HCT116 (cell line): Measurements from ENCODE around the gene SLC6A19. TPM values are rescaled to one million over a fixed set of nuclear protein-coding genes. Genes with fewer than 3 reads are reported as not detected.

Experiments
- ATAC-seq: fragments of 200-7000 bp; cut with Tn5 transposase; 2 replicates; pipeline ENCODE4 v1.9.1; 2020; ENCODE audit warnings: mild to moderate bottlenecking, moderate library complexity
- BruUV-seq: library from RNA; stranded (reverse); fragments of 400-500 nt; replicated peaks from 2 replicates; lab custom pipeline; 2021; lab: Mats Ljungman, UMichigan
- CTCF ChIA-PET: fragments of 300-600 bp; sonication (Branson Sonifier 250); formaldehyde crosslinking; loops from one replicate; lab custom pipeline; 2021; ENCODE audit warnings: antibody characterized with exemption; lab: Charles Lee
- POLR2A ChIA-PET: fragments of 300-600, 350-600 bp; sonication (Branson Sonifier 250); formaldehyde crosslinking; loops from one replicate; lab custom pipeline; 2021; ENCODE audit warnings: antibody characterized with exemption; lab: Charles Lee
- RAD21 ChIA-PET, 2 experiments: fragments of 300-600 bp; sonication (Branson Sonifier 250); formaldehyde crosslinking; loops; one replicate each; lab custom pipeline; 2023; ENCODE audit warnings: low total read pairs in 2 of 2; ENCODE audit not compliant: uncharacterized antibody in 2 of 2, unreplicated experiment in 2 of 2, low non-redundant PET in 1 of 2; lab: Charles Lee
- DNase-seq: peaks from one replicate; pipeline ENCODE4 v3.0.0-alpha.2; 2010; ENCODE audit warnings: low read depth, low spot score
- H2AFZ ChIP-seq: fragments of 200-600 bp; shearing (Covaris generic), sonication (generic); 2 replicates; pipeline ENCODE4 v1.6.1; 2017; ENCODE audit warnings: low read depth, mixed run types, mixed read lengths, antibody characterized with exemption, low read length; ENCODE audit not compliant: poor library complexity, severe bottlenecking
- H3K27ac ChIP-seq: 2 replicates; pipeline ENCODE4 v1.5.1; 2012; ENCODE audit warnings: low read depth, low read length
- H3K27me3 ChIP-seq: fragments of 200-600 bp; sonication (generic); 2 replicates; pipeline ENCODE4 v1.6.1; 2016; ENCODE audit warnings: mixed run types, low read length, mixed read lengths; ENCODE audit not compliant: insufficient read depth
- H3K36me3 ChIP-seq, 2 experiments: fragments of 200-500 bp in 1 of 2; fragments of 200-600 bp in 1 of 2; sonication (Bioruptor generic) in 1 of 2; sonication (generic) in 1 of 2; 2 replicates each; pipeline versions ENCODE4 v1.5.1 to v1.6.1; 2014 to 2016; ENCODE audit warnings: low read length in 2 of 2, inconsistent platforms in 1 of 2, mixed read lengths in 1 of 2, mixed run types in 1 of 2; ENCODE audit not compliant: insufficient read depth in 2 of 2, control insufficient read depth in 1 of 2
- H3K4me1 ChIP-seq, 2 experiments: fragments of 200-600 bp in 1 of 2; sonication (generic) in 1 of 2; 2 replicates each; pipeline versions ENCODE4 v1.5.1 to v1.6.1; 2012 to 2017; ENCODE audit warnings: low read length in 2 of 2, inconsistent platforms in 1 of 2, mild to moderate bottlenecking in 1 of 2, mixed read lengths in 1 of 2, mixed run types in 1 of 2, moderate library complexity in 1 of 2; ENCODE audit not compliant: insufficient read depth in 2 of 2, control insufficient read depth in 1 of 2
- H3K4me2 ChIP-seq: fragments of 200-600 bp; sonication (generic); 2 replicates; pipeline ENCODE4 v1.6.1; 2017; ENCODE audit warnings: mixed run types, low read length, mixed read lengths
- H3K4me3 ChIP-seq, 2 experiments: fragments of 200-600 bp in 1 of 2; sonication (generic) in 1 of 2; replicated peaks in 1 of 2; 2 replicates each; pipeline ENCODE4 v1.5.1; 2011 to 2016; ENCODE audit warnings: low read length in 2 of 2, control low read depth in 1 of 2, low read depth in 1 of 2, mild to moderate bottlenecking in 1 of 2, mixed read lengths in 1 of 2, mixed run types in 1 of 2
- H3K79me2 ChIP-seq: fragments of 200-600 bp; sonication (generic); 2 replicates; pipeline ENCODE4 v1.6.1; 2017; ENCODE audit warnings: mild to moderate bottlenecking, mixed run types, low read length, moderate library complexity, mixed read lengths; ENCODE audit not compliant: insufficient read depth
- H3K9ac ChIP-seq: fragments of 200-600 bp; sonication (generic); 2 replicates; pipeline ENCODE4 v1.6.1; 2016; ENCODE audit warnings: low read length, mixed read lengths
- H3K9me2 ChIP-seq: fragments of 200-600 bp; sonication (generic), shearing (Covaris generic); 2 replicates; pipeline ENCODE4 v1.6.1; 2017; ENCODE audit warnings: mixed run types, mild to moderate bottlenecking, moderate library complexity; ENCODE audit not compliant: insufficient read depth
- H3K9me3 ChIP-seq, 2 experiments: fragments of 200-500 bp in 1 of 2; fragments of 200-600 bp in 1 of 2; sonication (Bioruptor generic) in 1 of 2; sonication (generic) in 1 of 2; 2 replicates each; pipeline ENCODE4 v1.6.1; 2014 to 2017; ENCODE audit warnings: low read length in 2 of 2, mixed read lengths in 2 of 2, inconsistent platforms in 1 of 2, low read depth in 1 of 2, mild to moderate bottlenecking in 1 of 2, mixed run types in 1 of 2, moderate library complexity in 1 of 2; ENCODE audit not compliant: control insufficient read depth in 1 of 2, insufficient read depth in 1 of 2
- H4K20me1 ChIP-seq: fragments of 200-600 bp; sonication (generic), shearing (Covaris generic); 2 replicates; pipeline ENCODE4 v1.6.1; 2017; ENCODE audit warnings: mixed run types, mild to moderate bottlenecking, moderate library complexity; ENCODE audit not compliant: insufficient read depth
- ATF3 ChIP-seq: IDR thresholded peaks from 2 replicates; pipeline ENCODE4 v1.6.1; 2012
- CBX3 ChIP-seq: IDR thresholded peaks from 2 replicates; pipeline ENCODE4 v1.6.1; 2012; ENCODE audit warnings: low read depth
- CEBPB ChIP-seq: IDR thresholded peaks from 2 replicates; pipeline ENCODE4 v1.6.1; 2012; ENCODE audit warnings: low read depth
- CTCF ChIP-seq, 3 experiments: fragments of 200-600 bp in 1 of 3; sonication (generic) in 1 of 3; IDR thresholded peaks in 2 of 3; conservative IDR thresholded peaks in 1 of 3; 2 replicates each; pipeline ENCODE4 v1.5.1; 2012 to 2017; ENCODE audit warnings: low read depth in 2 of 3, low read length in 2 of 3, antibody characterized with exemption in 1 of 3, borderline replicate concordance in 1 of 3, control low read depth in 1 of 3, mild to moderate bottlenecking in 1 of 3, mixed read lengths in 1 of 3, mixed run types in 1 of 3, moderate library complexity in 1 of 3; ENCODE audit not compliant: insufficient read depth in 1 of 3
- EGR1 ChIP-seq: IDR thresholded peaks from 2 replicates; pipeline ENCODE4 v1.6.1; 2012; ENCODE audit warnings: low read depth
- ELF1 ChIP-seq: IDR thresholded peaks from 2 replicates; pipeline ENCODE4 v1.6.1; 2012; ENCODE audit warnings: low read depth, borderline replicate concordance
- EZH2phosphoT487 ChIP-seq: fragments of 200-600 bp; IDR thresholded peaks from 2 replicates; pipeline ENCODE4 v1.6.1; 2018; ENCODE audit warnings: antibody characterized with exemption, borderline replicate concordance
- JUND ChIP-seq: IDR thresholded peaks from 2 replicates; pipeline ENCODE4 v1.6.1; 2012
- MAX ChIP-seq: IDR thresholded peaks from 2 replicates; pipeline ENCODE4 v1.6.1; 2012
- POLR2A ChIP-seq: IDR thresholded peaks from 2 replicates; pipeline ENCODE4 v1.7.0; 2011; ENCODE audit warnings: borderline replicate concordance; ENCODE audit not compliant: insufficient read depth, insufficient read length; ENCODE audit errors: extremely low read depth
- POLR2AphosphoS5 ChIP-seq: IDR thresholded peaks from 2 replicates; pipeline ENCODE4 v1.6.1; 2011; ENCODE audit warnings: mild to moderate bottlenecking, low read depth, low read length, moderate library complexity
- RAD21 ChIP-seq: IDR thresholded peaks from 2 replicates; pipeline ENCODE4 v1.6.1; 2012; ENCODE audit warnings: low read depth, mild to moderate bottlenecking
- REST ChIP-seq: IDR thresholded peaks from 2 replicates; pipeline ENCODE4 v1.6.1; 2012; ENCODE audit warnings: low read depth
- SIN3A ChIP-seq: IDR thresholded peaks from 2 replicates; pipeline ENCODE4 v1.6.1; 2012; ENCODE audit warnings: low read depth
- SP1 ChIP-seq: IDR thresholded peaks from 2 replicates; pipeline ENCODE4 v1.6.1; 2012; ENCODE audit warnings: low read depth
- SRF ChIP-seq: IDR thresholded peaks from 2 replicates; pipeline ENCODE4 v1.6.1; 2012; ENCODE audit warnings: low read depth
- TCF7L2 ChIP-seq: IDR thresholded peaks from 2 replicates; pipeline ENCODE4 v1.7.0; 2011; ENCODE audit warnings: borderline replicate concordance, inconsistent platforms; ENCODE audit not compliant: insufficient read depth, insufficient read length; ENCODE audit errors: extremely low read depth
- YY1 ChIP-seq: IDR thresholded peaks from 2 replicates; pipeline ENCODE4 v1.6.1; 2011; ENCODE audit warnings: low read length, low read depth, moderate library complexity, mild to moderate bottlenecking; ENCODE audit not compliant: insufficient replicate concordance; ENCODE audit errors: extremely low read depth
- ZBTB33 ChIP-seq: IDR thresholded peaks from 2 replicates; pipeline ENCODE4 v1.6.1; 2011; ENCODE audit warnings: mild to moderate bottlenecking, low read length, moderate library complexity; ENCODE audit not compliant: insufficient replicate concordance; ENCODE audit errors: extremely low read depth
- ZNF274 ChIP-seq: fragments of 200-500 bp; sonication (Bioruptor generic); IDR thresholded peaks from 2 replicates; pipeline ENCODE4 v1.6.1; 2014; ENCODE audit warnings: mild to moderate bottlenecking, low read depth, low read length, inconsistent platforms
- intact Hi-C: fragments of 100-400 bp; cut with micrococcal nuclease; formaldehyde crosslinking; loops from 2 replicates; pipeline ENCODE4 v1.10.0; 2022
- total RNA-seq: library from RNA; stranded (reverse); gene quantifications from one replicate; pipeline ENCODE4 v1.2.1, GENCODE V29; 2021; ENCODE audit not compliant: unreplicated experiment

Gene SLC6A19
- total RNA-seq, 1 experiment from 2014 or later, result not detected

- ChIA-PET RAD21 (no interaction called here), CTCF (interaction anchor here (1.9 kb wide), 1 partner anchor 149 kb away, joined by 6 read pairs; no protein-coding TSS in a partner anchor), POLR2A (no interaction called here)
- no peaks in the 10 kb centered on the region for H3K79me2 ChIP-seq
- H3K27me3 ChIP-seq, result no peaks in the 10 kb centered on the region
- no peaks in the 10 kb centered on the region for H3K9me2 ChIP-seq
- peaks cover 14 to 22% of the 10 kb centered on the region in 2 experiments for H3K4me1 ChIP-seq
- ATAC-seq (no peak), DNase-seq (no peak)
- no TSS peak for BruUV-seq
- no peak for TF ChIP-seq JUND
- no peak for TF ChIP-seq POLR2AphosphoS5
- no peak for TF ChIP-seq ELF1
- no peak for TF ChIP-seq SIN3A
- no peak for TF ChIP-seq EZH2phosphoT487
- TF ChIP-seq POLR2A, result no peak
- no peak for TF ChIP-seq ZNF274
- TF ChIP-seq CEBPB, result no peak
- TF ChIP-seq REST, result no peak
- TF ChIP-seq RAD21, result no peak
- TF ChIP-seq ATF3, result no peak
- TF ChIP-seq CBX3, result no peak
- no peak for TF ChIP-seq MAX
- TF ChIP-seq SP1, result no peak
- TF ChIP-seq SRF, result no peak
- no peak for TF ChIP-seq YY1
- TF ChIP-seq ZBTB33, result no peak
- TF ChIP-seq TCF7L2, result no peak
- TF ChIP-seq CTCF (IDR thresholded peaks at IDR 0.05 in 2 of 3, conservative IDR thresholded peaks at IDR 0.05 in 1 of 3; ENCODE audit: borderline replicate concordance in 1 of 3, insufficient read depth in 1 of 3, low read depth in 2 of 3, low read length in 2 of 3), result no peak
- no peak for TF ChIP-seq EGR1
- H3K4me2 ChIP-seq, result no peak overlapping the region
- no peaks in the 10 kb centered on the region for H4K20me1 ChIP-seq
- H3K4me3 ChIP-seq, result no peak overlapping the region
- intact Hi-C loops, result loop anchor here (10.0 kb wide), 3 partner anchors 155 to 715 kb away; partner anchors contain the start of genes EXOC3 and NKD2
- H3K9me3 ChIP-seq, result no peaks in the 10 kb centered on the region
- H3K9ac ChIP-seq, result no peak overlapping the region
- H3K27ac ChIP-seq, result no peak overlapping the region
- no peak overlapping the region for H2AFZ ChIP-seq
- no peaks in the 10 kb centered on the region for H3K36me3 ChIP-seq
These were observed 41.5 kb upstream of the SLC6A19 start for GRCh38 chr5:1159774-1160406.
